ENCODE results near the gene NCOA7.

DNA sequence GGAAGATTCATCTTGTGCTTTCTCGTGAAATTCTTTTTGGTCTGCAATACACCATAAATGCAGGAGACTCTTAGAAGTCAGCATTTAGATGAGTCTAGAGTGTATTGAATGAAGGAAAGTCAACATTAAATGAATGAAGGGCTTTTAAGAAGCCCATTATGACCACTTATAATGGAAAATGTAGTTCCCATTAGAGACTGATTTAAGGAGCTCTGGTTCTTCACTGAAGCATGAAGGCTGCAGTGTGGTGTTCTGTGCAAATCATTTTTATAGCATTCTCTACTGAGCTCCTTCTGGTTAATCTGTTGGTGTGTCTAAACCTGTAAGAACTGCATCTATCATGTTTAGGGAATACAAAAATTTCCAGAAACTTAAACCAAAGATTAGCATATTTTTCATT is 19.7 kb downstream of the NCOA7 start:
- TF ChIP-seq, protein P1, sequence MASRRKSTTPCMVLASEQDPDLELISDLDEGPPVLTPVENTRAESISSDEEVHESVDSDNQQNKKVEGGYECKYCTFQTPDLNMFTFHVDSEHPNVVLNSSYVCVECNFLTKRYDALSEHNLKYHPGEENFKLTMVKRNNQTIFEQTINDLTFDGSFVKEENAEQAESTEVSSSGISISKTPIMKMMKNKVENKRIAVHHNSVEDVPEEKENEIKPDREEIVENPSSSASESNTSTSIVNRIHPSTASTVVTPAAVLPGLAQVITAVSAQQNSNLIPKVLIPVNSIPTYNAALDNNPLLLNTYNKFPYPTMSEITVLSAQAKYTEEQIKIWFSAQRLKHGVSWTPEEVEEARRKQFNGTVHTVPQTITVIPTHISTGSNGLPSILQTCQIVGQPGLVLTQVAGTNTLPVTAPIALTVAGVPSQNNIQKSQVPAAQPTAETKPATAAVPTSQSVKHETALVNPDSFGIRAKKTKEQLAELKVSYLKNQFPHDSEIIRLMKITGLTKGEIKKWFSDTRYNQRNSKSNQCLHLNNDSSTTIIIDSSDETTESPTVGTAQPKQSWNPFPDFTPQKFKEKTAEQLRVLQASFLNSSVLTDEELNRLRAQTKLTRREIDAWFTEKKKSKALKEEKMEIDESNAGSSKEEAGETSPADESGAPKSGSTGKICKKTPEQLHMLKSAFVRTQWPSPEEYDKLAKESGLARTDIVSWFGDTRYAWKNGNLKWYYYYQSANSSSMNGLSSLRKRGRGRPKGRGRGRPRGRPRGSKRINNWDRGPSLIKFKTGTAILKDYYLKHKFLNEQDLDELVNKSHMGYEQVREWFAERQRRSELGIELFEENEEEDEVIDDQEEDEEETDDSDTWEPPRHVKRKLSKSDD (conservative IDR thresholded peaks at IDR 0.05; ENCODE audit: low read length) = no peak
- TF ChIP-seq POLR2A (conservative IDR thresholded peaks at IDR 0.05) (no peak), ELF1 (tag; IDR thresholded peaks at IDR 0.05) (no peak), L3MBTL2 (IDR thresholded peaks at IDR 0.05) (no peak)
- TF ChIP-seq, protein P2, sequence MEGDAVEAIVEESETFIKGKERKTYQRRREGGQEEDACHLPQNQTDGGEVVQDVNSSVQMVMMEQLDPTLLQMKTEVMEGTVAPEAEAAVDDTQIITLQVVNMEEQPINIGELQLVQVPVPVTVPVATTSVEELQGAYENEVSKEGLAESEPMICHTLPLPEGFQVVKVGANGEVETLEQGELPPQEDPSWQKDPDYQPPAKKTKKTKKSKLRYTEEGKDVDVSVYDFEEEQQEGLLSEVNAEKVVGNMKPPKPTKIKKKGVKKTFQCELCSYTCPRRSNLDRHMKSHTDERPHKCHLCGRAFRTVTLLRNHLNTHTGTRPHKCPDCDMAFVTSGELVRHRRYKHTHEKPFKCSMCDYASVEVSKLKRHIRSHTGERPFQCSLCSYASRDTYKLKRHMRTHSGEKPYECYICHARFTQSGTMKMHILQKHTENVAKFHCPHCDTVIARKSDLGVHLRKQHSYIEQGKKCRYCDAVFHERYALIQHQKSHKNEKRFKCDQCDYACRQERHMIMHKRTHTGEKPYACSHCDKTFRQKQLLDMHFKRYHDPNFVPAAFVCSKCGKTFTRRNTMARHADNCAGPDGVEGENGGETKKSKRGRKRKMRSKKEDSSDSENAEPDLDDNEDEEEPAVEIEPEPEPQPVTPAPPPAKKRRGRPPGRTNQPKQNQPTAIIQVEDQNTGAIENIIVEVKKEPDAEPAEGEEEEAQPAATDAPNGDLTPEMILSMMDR (IDR thresholded peaks at IDR 0.05 in 2 of 3, conservative IDR thresholded peaks at IDR 0.05 in 1 of 3; ENCODE audit: insufficient read depth in 2 of 3, low read depth in 1 of 3, low read length in 3 of 3) = no peak
- TF ChIP-seq, protein P3, sequence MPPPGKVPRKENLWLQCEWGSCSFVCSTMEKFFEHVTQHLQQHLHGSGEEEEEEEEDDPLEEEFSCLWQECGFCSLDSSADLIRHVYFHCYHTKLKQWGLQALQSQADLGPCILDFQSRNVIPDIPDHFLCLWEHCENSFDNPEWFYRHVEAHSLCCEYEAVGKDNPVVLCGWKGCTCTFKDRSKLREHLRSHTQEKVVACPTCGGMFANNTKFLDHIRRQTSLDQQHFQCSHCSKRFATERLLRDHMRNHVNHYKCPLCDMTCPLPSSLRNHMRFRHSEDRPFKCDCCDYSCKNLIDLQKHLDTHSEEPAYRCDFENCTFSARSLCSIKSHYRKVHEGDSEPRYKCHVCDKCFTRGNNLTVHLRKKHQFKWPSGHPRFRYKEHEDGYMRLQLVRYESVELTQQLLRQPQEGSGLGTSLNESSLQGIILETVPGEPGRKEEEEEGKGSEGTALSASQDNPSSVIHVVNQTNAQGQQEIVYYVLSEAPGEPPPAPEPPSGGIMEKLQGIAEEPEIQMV (tag; conservative IDR thresholded peaks at IDR 0.05; ENCODE audit: low read depth) = no peak
